ENCODE measurements around the gene C5AR1.
"Not testable (repeated sequence)": the region's sequence is repeated elsewhere in the genome, so short reads cannot be mapped to it uniquely, and the experiment has no call there.

The C5AR1 gene

DNA sequence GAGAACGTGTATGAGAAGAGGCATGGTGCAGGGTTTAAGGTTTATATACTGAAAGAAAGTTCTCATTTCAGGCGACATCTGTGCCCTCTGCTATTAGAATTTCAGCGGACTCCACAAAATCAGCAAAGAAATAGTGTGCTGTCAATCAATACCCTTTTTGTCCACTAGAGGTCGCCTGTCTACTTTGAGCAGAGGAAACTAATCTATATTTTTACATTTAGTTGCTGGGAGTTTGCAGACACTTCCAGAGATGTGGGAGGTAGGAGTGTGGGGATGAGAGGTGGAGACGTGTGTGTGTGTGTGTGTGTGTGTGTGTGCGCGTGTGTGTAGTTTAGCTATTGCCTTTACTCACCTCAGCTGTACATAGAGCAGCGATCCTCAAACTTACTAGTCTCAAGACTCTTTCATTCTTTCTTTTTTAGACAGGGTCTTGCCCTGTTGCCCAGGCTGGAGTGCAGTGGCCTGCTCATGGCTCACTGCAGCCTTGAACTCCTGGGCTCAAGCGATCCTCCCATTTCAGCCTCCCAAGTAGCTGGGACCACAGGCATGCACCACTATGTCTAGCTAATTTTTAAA is 25.2 kb upstream of the C5AR1 start:
- no peak for DNase-seq (ENCODE audit: low read depth in 2 of 2)

DNA sequence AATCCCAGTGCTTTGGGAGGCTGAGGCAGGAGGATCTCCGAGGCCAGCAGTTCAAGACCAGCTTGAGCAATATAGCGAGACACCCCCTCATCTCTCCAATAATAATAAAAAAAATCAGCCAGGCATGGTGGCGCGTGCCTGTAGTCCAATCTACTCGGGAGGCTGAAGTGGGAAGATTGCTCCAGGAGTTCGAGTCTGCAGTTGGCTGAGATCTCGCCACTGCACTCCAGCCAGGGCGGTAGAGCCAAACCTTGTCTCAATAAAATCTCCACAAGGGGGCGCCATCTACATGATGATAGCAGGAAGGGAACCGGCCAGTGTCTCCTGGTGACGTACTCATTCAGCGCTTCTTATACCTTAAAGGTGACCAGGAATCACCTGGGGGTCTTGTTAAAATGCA is 13.6 kb upstream of the C5AR1 start:
- peak; percentile 57 to 70 for DNase-seq (ENCODE audit: low read depth in 2 of 2)

- DNase-seq (ENCODE audit: low read depth in 2 of 2) = not testable (repeated sequence)
Measured at GRCh38 chr19:47300867-47301266, 8.8 kb upstream of the C5AR1 start.

DNA sequence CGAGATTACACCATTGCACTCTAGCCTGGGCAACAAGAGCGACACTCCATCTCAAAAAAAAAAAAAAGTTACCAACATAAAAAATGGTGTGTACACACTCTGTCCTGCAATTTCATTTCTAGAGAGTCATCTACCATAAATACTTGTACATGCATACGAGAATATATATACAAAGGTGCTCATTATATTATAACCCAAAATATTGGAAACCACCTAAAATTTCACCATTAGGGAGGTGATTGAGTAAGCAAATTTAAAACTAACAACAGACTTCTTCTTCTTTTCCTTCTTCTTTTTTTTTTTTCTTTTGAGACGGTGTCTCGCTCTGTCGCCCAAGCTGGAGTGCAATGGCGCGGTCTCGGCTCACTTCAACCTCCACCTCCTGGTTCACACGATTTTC is 7.4 kb upstream of the C5AR1 start:
- no peak for DNase-seq (ENCODE audit: low read depth in 2 of 2)

- DNase-seq (ENCODE audit: low read depth in 2 of 2) = no peak
Measured at GRCh38 chr19:47303966-47304365, 5.7 kb upstream of the C5AR1 start.

DNA sequence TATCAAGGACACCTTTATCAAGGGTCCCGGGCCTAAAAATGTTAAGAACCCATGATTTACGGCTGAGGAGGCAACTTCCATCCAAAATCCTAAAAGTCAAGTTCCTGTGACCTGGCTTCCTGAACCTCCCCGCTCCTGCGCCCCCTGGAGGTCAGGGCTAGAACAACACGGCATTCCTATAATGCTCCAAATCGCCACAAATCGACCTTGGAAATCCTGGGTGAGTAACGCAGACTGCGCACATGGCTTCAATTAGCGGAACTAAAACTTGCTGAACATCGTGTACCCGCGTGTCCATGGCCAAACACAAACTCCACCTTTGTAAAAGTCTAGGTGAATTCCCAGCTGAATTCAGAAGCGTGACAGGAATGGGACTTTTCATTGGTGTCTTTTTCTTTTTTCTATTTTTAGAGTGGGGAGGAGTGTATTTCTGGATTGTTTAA is 4.3 kb upstream of the C5AR1 start:
- peak; percentile 9 to 56 for DNase-seq (ENCODE audit: low read depth in 2 of 2)

- DNase-seq (ENCODE audit: low read depth in 2 of 2) = no peak
Measured at GRCh38 chr19:47306303-47306702, 3.4 kb upstream of the C5AR1 start.

- DNase-seq (ENCODE audit: low read depth in 2 of 2) = no peak
Measured at GRCh38 chr19:47309038-47309437, 623 bp upstream of the C5AR1 start.

- no peak for DNase-seq (ENCODE audit: low read depth in 2 of 2)
Measured at GRCh38 chr19:47310323-47310722, 662 bp downstream of the C5AR1 start.

- no peak for DNase-seq (ENCODE audit: low read depth in 2 of 2)
Measured at GRCh38 chr19:47310819-47311218, 1.2 kb downstream of the C5AR1 start.

- DNase-seq (ENCODE audit: low read depth in 2 of 2) = no peak
Measured at GRCh38 chr19:47312366-47313006, 2.8 kb downstream of the C5AR1 start.

GRCh38 chr19:47313754-47314295 is 4.2 kb downstream of the C5AR1 start:
- DNase-seq (ENCODE audit: low read depth in 2 of 2) = no peak

- no peak for DNase-seq (ENCODE audit: low read depth in 2 of 2)
Measured at GRCh38 chr19:47315125-47315821, 5.6 kb downstream of the C5AR1 start.

GRCh38 chr19:47316513-47316912 is 6.9 kb downstream of the C5AR1 start:
- DNase-seq (ENCODE audit: low read depth in 2 of 2) = no peak

DNA sequence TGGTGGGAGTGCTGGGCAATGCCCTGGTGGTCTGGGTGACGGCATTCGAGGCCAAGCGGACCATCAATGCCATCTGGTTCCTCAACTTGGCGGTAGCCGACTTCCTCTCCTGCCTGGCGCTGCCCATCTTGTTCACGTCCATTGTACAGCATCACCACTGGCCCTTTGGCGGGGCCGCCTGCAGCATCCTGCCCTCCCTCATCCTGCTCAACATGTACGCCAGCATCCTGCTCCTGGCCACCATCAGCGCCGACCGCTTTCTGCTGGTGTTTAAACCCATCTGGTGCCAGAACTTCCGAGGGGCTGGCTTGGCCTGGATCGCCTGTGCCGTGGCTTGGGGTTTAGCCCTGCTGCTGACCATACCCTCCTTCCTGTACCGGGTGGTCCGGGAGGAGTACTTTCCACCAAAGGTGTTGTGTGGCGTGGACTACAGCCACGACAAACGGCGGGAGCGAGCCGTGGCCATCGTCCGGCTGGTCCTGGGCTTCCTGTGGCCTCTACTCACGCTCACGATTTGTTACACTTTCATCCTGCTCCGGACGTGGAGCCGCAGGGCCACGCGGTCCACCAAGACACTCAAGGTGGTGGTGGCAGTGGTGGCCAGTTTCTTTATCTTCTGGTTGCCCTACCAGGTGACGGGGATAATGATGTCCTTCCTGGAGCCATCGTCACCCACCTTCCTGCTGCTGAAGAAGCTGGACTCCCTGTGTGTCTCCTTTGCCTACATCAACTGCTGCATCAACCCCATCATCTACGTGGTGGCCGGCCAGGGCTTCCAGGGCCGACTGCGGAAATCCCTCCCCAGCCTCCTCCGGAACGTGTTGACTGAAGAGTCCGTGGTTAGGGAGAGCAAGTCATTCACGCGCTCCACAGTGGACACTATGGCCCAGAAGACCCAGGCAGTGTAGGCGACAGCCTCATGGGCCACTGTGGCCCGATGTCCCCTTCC is 10.5 kb downstream of the C5AR1 start:
- DNase-seq (ENCODE audit: low read depth in 2 of 2) = no peak

- no peak for DNase-seq (ENCODE audit: low read depth in 2 of 2)
Measured at GRCh38 chr19:47321630-47322029, 12.0 kb downstream of the C5AR1 start.

- no peak for DNase-seq (ENCODE audit: low read depth in 2 of 2)
Measured at GRCh38 chr19:47322058-47322457, 12.4 kb downstream of the C5AR1 start.

GRCh38 chr19:47323409-47323808 is 13.7 kb downstream of the C5AR1 start:
- no peak for DNase-seq (ENCODE audit: low read depth in 2 of 2)

DNA sequence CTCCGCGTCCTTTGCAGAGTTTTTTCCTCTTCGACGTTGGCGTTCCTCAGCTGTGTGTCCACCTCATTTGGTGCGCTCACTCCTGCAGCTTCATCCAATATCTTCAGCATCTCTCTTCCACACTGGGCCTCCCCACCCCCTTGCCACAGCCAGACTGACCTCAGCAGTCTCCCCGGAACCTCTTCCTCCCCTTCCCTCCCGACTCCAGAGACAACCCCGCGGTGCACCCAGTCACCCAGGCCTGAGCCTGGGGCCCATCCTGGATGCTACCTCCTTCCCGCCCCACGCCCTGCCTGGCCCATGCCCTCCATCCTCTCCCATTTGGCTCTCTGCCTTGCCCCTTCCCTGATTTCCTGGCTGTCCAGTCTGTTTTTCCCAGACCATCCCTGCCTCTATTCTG is 14.2 kb downstream of the C5AR1 start:
- no peak for DNase-seq (ENCODE audit: low read depth in 2 of 2)

GRCh38 chr19:47324502-47324901 is 14.8 kb downstream of the C5AR1 start:
- no peak for DNase-seq (ENCODE audit: low read depth in 2 of 2)

DNA sequence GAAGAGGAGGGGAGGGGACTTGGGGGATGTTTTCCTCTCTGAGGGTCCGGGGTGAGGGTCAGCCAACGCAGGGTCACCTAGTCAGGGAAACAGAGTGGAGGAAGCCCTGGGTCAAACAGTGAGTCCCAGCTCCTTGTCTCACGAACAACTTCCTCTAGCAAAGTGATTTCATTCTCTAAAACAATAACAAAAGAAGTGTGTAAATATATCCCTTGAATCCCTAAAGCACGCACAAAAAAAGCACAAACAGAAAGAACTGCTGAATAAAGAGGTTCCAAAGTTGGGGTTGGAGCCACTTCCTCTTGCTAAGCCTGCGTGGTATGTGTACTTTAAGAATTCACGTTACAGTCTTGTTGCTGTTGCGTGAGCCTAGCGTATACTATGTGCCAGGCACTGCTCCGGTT is 20.8 kb downstream of the C5AR1 start:
- DNase-seq (ENCODE audit: low read depth in 2 of 2) = no peak

GRCh38 chr19:47331490-47331889 is 21.8 kb downstream of the C5AR1 start:
- DNase-seq (ENCODE audit: low read depth in 2 of 2) = no peak
